Stimulated activated CD8-positive, alpha-beta memory T cell treated with anti-CD3 and anti-CD28 coated beads, Interleukin-2, amount 100 ng/mL, for 1 hour (primary cell): ENCODE data around the gene PRKCE.
"Not testable (repeated sequence)": the region's sequence is repeated elsewhere in the genome, so short reads cannot be mapped to it uniquely, and the experiment has no call there.

Experiments
- DNase-seq, 2 donors: peaks; one replicate each; pipeline ENCODE4 v3.0.0-alpha.2; 2020; ENCODE audit warnings: low read depth in 2 of 2

The PRKCE gene

DNA sequence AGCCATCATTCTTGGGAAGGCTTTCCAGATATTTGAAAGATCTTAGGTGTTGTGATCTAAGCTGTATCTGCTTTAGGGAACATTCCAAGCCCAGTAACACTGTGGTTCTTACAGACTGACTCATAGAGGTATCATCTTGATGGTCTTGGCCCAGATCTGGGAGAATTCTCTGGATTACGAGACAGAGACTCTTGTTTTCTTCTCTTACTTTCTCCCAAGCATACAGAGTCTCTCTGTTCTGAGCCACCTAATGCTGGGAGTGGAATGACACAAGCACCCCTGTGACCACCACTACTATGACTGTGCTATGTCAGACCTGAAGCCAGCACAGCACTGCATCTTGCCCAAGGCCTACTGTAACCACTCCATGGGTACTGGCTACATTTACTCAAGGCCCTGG, 564.7 kb downstream of the PRKCE start:
- no peak for DNase-seq

DNA sequence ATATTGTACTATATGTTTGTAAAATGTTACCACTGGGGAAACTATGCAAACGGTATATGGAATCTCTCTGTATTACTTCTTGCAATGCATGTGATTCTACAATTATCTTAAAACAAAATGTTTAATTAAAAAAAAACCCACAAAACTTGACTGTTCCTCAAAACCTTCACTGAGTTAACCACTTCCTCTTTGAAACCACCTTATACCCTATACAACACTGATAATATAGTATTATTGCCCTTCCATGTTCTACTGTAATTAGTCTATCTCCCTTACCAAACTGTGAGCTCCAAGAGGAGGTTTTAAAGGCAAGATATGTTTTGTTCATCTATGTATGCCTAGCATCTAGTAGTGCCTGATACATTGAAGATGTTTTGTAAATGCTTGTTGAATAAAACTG, 572.0 kb downstream of the PRKCE start:
- not testable (repeated sequence) for DNase-seq

DNA sequence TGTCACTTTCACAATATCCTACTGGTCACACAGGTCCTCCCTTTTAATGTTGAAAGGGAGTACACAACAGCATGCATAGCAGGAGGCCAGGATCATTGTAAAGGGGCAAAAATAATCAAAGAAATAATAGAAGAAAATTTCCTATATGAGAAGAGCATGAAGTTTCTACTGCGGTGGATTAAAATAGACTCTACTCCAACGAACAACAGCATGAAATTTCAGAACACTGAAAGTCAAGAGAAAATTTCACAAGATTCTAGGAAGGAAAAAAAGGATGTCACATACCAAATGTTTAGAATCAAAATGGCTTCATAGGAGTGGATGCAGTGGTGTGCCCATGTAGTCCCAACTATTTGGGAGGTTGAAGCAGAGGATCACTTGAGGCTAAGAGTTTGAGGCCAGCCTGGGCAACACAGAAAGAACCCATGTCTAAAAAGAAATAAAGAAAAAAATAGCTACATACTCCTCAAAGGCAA, 573.7 kb downstream of the PRKCE start:
- DNase-seq = no peak

DNA sequence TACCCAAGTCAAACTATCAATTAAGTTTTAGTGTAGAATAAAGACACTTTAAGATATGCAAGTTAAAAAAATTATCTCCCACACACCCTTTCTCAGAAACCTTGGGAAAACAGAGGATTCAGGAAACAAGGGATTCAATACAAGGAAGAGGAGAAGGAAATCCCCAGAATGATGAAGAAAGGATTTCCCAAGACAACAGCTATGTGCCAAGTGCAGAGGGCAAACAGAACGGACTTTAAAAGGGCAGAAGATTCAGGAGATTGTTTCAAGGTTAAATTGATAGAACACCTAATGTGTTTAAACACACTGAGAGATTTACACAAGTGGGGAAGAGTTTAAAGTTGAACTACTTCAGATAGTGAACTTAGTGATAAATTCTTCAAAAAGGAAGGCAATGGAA, 574.3 kb downstream of the PRKCE start:
- DNase-seq = no peak

DNA sequence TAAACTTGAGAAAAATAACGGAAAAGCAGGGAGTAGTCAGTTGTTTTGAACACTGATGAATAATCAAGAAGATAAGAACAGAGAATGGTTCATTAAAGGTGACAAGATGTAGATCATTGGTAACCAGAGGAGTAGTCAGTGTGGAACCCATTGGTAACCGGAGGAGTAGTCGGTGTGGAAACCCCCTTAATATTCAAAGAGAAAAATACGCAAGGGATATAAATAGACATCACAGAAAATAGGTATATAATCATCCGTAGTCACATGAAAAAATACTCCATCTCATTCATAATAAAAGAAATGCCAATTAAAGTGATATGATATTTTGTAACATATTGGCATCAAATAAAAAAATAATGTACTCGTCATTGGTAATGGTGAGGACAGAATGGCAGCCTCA, 575.1 kb downstream of the PRKCE start:
- DNase-seq = no peak

GRCh38 chr2:46227022-46227421, 575.5 kb downstream of the PRKCE start:
- DNase-seq = no peak

- DNase-seq = no peak
Observed at GRCh38 chr2:46227674-46228289, 576.3 kb downstream of the PRKCE start.

GRCh38 chr2:46229134-46230063, 577.9 kb downstream of the PRKCE start:
- no peak for DNase-seq

DNA sequence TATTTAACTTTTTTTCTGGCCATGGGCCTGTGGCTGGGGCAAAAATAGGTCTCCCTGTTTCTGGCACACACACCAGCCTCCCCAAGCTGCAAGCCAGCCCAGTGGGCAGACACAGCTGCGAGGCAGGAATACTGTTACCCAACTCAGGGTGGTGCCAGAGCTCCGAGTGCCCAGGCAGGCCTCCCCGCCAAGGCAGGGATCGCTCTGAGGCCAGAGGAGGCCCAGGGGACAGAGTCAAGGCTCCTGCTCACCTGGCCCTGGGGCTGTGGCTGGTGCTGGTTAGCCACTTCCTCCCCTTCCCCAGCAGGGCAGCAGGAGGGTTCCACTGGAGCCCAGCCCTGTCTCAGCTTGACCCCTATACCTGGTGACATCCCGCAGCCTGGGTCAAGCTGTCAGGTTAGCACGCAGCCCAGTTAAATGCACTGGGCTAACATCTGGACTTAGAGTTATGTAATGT, 578.7 kb downstream of the PRKCE start:
- DNase-seq = no peak

DNA sequence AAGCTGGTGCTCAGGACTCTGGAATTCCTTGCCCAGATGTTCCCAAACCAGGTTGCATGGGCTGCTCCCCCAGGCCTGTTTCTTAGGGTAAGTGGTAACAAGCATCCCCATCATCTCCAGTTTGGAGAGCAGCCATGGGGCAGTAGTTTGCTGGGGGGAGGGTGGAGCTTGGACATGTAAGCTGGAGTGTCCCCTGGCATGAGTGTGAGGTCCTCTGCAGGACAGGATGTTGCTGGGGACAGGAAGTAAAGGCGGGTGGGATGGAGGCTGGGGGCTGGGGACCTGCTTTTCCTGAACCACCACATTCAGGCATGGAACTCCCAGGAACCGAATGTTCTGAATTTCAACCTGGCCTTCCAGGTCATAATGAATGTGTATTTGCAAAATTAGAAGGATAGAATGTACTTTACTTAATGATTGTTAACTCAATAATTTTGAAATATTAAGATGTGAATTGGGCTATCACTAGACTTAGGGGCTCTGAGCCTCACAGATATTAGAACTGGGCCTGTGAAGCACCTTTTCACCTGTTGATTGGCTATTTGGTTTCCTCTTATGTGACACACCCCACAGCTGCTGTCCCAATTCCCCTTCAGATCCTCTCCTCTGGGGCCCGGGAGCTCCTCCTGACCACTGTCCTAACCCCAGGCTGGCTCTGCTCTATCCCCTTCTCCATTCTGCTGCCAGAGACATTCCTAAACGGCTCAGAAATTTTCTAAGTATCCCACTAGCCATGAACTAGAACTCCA, 579.4 kb downstream of the PRKCE start:
- no peak for DNase-seq

DNA sequence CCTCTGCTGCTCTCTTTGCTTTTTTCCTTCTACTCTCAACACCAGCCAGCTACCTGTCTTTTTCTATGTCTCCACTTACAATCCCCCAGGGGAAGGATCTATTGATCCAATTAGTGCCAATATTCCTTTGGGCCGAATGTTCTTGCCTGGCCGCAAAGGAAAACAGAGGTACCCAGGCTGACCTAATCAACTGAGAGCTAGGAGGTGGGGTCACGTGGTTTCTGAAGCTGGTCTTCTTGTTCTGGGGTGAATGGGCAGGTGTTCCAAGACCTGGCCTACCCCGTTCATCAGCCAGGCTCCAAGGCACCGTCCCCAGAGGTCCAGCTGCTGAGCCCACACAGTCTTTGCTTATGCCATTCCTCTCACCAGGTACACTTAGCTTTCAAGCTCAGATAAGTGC, 580.2 kb downstream of the PRKCE start:
- DNase-seq = no peak

- DNase-seq = no peak
Observed at GRCh38 chr2:46232860-46233259, 581.4 kb downstream of the PRKCE start.

DNA sequence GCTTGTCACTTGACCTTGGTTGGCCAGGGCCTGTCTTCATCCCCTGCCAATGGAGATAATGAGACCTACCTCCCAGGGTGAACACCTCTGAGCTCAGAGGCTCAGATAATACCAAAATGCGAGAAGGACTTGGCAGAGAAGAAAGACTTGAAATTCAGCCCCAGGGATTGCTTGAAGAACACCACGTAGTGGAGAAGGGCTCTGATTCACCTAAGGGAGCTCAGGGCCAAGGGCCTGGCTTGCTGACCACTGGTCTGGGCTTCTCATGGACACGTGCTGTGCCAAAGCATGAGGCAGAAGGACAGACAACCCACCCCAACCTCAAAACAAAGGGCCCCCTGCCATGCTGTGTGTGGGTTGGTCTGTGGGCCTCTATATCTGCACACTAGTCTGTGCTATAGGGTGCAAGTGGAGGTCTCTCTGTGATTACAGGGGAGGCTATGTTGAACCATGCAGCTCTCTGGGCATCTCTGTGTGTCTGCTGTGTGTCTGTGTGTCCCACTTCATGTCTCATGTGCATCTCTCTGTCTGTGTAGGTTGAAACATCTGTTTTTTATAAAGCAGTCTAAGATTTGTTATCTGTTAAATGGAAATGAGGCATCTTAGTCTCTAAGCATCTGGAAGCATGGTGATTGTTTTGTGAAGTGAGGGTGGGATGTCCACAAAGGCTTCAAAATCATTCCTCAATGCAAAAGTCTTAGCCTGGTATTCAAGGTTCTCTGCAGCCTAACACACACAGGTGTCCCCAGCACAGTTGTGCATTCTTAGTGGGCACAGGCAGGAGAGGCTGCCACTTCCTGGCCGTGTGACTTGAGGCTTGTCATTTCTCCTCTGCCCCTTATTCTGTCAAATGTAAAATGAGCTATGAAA, 584.8 kb downstream of the PRKCE start:
- DNase-seq = no peak

DNA sequence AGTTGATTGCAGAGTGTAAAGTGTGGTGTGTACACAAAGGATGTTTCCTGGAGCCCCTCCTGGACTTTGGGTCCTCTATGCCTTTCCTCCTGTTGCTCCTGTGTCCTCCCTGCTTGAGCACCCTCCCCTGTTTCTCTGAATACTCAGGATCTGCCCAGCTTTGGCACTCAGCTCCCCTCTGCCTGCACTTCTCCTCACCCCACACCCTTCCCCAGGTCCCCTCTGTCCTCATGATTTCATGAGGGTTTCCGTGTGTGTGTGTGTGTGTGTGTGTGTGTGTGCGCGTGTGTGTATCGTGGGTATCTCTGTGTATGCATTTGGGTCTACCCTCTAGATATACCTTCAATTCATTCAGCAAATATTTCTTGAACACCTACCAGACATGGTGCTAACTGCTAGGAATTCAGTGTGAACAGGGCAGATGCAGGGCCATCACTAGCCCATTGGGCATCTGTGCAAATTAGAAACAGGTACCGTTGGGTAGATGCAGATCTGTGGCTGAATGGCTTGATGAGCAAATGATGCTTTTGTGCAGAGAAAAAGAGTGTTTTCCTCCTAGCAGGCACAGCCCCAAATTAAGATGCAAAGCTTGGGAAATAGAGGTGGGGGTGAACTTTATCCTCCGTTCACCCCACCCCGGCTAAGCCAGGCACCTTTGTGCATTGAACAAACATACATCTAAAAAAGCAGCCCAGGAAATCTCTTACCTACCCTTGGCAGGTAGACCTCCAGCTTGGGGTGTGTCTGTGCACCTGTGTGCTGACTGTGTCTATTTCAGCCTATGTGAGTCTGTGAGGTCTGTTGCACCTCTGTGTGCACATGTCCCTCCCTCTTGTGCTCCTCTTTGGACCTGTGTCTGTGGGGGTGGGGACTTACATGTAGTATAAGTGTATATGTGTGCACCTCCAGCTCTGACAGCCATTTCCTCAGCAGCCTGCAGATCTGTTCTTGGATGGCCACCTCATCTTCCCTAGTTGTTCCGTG, 585.7 kb downstream of the PRKCE start:
- no peak for DNase-seq
